Smooth muscle cell of the pulmonary artery (primary cell): ENCODE results near the gene PIP5K1B. TPM values are rescaled to one million over a fixed set of nuclear protein-coding genes. Genes with fewer than 3 reads are reported as not detected.

Source experiments
- total RNA-seq: library from RNA; depleted of rRNA; stranded (reverse); fragments of >200 nt; gene quantifications from 2 replicates; pipeline ENCODE4 v1.2.3, GENCODE V29; 2014

The PIP5K1B gene
- total RNA-seq: 0.03 and 0.13 TPM in 2 replicates

GRCh38 chr9:68704814-68705530 lies at the start of gene PIP5K1B:
Gene PIP5K1B, plus strand, starts transcription at chr9:68705240. Its CDS starts 117,375 bp downstream, at chr9:68822615.

GRCh38 chr9:69014013-69014412 lies 309.0 kb downstream of the PIP5K1B start, which contains the start of gene PRKACG:
Gene PRKACG, minus strand, starts transcription at chr9:69014113. Its CDS starts 21 bp downstream, at chr9:69014092.

GRCh38 chr9:69035438-69036308 lies 330.6 kb downstream of the PIP5K1B start, which contains the start of gene FXN:
Gene FXN, plus strand, starts transcription at chr9:69035752. Its CDS starts 31 bp downstream, at chr9:69035783.

Other genes with a start within 250 kb of the PIP5K1B start
- gene TMEM252, start 164.4 kb upstream of the PIP5K1B start, total RNA-seq: not detected in 2 replicates